Ascending aorta (tissue), 2 donors: ENCODE measurements around the gene TENT5C. TPM values are rescaled to one million over a fixed set of nuclear protein-coding genes. Genes with fewer than 3 reads are reported as not detected.

Source experiments
- DNase-seq, 2 donors: peaks; one replicate each; pipeline ENCODE4 v3.0.0-alpha.2; 2019; ENCODE audit warnings: low spot score in 2 of 2
- H3K27ac ChIP-seq, 2 donors: fragments of 200-600 bp; sonication (generic); one replicate each; pipeline ENCODE4 v1.5.1; 2016 to 2017; ENCODE audit warnings: mild to moderate bottlenecking in 1 of 2
- H3K27me3 ChIP-seq: fragments of 200-600 bp; sonication (generic); one replicate; pipeline ENCODE4 v1.5.1; 2017
- H3K36me3 ChIP-seq, 2 donors: fragments of 200-600 bp; sonication (generic); one replicate each; pipeline ENCODE4 v1.5.1; 2016
- H3K4me1 ChIP-seq, 2 donors: fragments of 200-600 bp; sonication (generic); one replicate each; pipeline ENCODE4 v1.5.1; 2016 to 2017; ENCODE audit warnings: mild to moderate bottlenecking in 1 of 2
- H3K4me3 ChIP-seq, 2 donors: fragments of 200-600 bp; sonication (generic); one replicate each; pipeline ENCODE4 v1.5.1; 2016 to 2017; ENCODE audit warnings: mild to moderate bottlenecking in 1 of 2
- H3K9me3 ChIP-seq, 2 donors: fragments of 200-600 bp; sonication (generic); one replicate each; pipeline ENCODE4 v1.5.1; 2016
- CTCF ChIP-seq, 3 experiments: fragments of 200-600 bp in 2 of 3; fragments of 450-650 bp in 1 of 3; sonication (generic) in 2 of 3; IDR thresholded peaks; one replicate each; pipeline ENCODE4 v1.5.1; 2016 to 2019; ENCODE audit warnings: antibody characterized with exemption in 3 of 3, mild to moderate bottlenecking in 1 of 3, moderate library complexity in 1 of 3
- intact Hi-C: fragments of 100-400 bp; cut with DNase I; formaldehyde crosslinking; loops from one replicate; pipeline ENCODE4 v1.15.1; 2023
- total RNA-seq: library from RNA; depleted of rRNA; stranded (reverse); fragments of >200 nt; gene quantifications from one replicate; pipeline ENCODE4 v1.1.0, GENCODE V29; 2016

TENT5C gene
- total RNA-seq, 1 donor from 2014 or later, result 0.32 TPM

- no peak overlapping the region for H3K27ac ChIP-seq
- intact Hi-C loops, result no loop called here
- no peaks in the 10 kb centered on the region for H3K36me3 ChIP-seq
- H3K27me3 ChIP-seq, result no peaks in the 10 kb centered on the region
- DNase-seq, result peak in 1 of 2 donors; percentile 41
- peaks cover 8 to 10% of the 10 kb centered on the region in 2 donors for H3K4me1 ChIP-seq
- no peak for TF ChIP-seq CTCF (IDR thresholded peaks at IDR 0.05)
- H3K9me3 ChIP-seq, result no peaks in the 10 kb centered on the region
- no peak overlapping the region for H3K4me3 ChIP-seq
These were observed 26.5 kb upstream of the TENT5C start for GRCh38 chr1:117579221-117579906.

GRCh38 chr1:117580436-117580835 is 25.4 kb upstream of the TENT5C start:
- H3K4me3 ChIP-seq, result no peak overlapping the region
- no peak overlapping the region for H3K27ac ChIP-seq
- H3K27me3 ChIP-seq, result no peaks in the 10 kb centered on the region
- intact Hi-C loops, result no loop called here
- no peaks in the 10 kb centered on the region for H3K9me3 ChIP-seq
- TF ChIP-seq CTCF (IDR thresholded peaks at IDR 0.05), result no peak
- DNase-seq, result peak in 1 of 2 donors; percentile 50
- peaks cover 8 to 10% of the 10 kb centered on the region in 2 donors for H3K4me1 ChIP-seq
- no peaks in the 10 kb centered on the region for H3K36me3 ChIP-seq

- H3K36me3 ChIP-seq, result no peaks in the 10 kb centered on the region
- no peak for TF ChIP-seq CTCF (IDR thresholded peaks at IDR 0.05)
- H3K27me3 ChIP-seq, result no peaks in the 10 kb centered on the region
These were observed 25.0 kb upstream of the TENT5C start for GRCh38 chr1:117580882-117581281.

GRCh38 chr1:117581391-117581943 is 24.4 kb upstream of the TENT5C start:
- peaks cover 8 to 10% of the 10 kb centered on the region in 2 donors for H3K4me1 ChIP-seq
- no peak for TF ChIP-seq CTCF (IDR thresholded peaks at IDR 0.05)
- no peak overlapping the region for H3K27ac ChIP-seq
- H3K4me3 ChIP-seq, result no peak overlapping the region
- H3K9me3 ChIP-seq, result no peaks in the 10 kb centered on the region
- intact Hi-C loops, result no loop called here
- H3K36me3 ChIP-seq, result no peaks in the 10 kb centered on the region
- H3K27me3 ChIP-seq, result no peaks in the 10 kb centered on the region
- DNase-seq, result peak in 1 of 2 donors; percentile 50

More at GRCh38 chr1:117580882-117581281, 25.0 kb upstream of the TENT5C start:
- Histone ChIP-seq H3K4me3 (no peak overlapping the region), H3K4me1 (peaks cover 8 to 10% of the 10 kb centered on the region in 2 donors), H3K27ac (no peak overlapping the region), H3K9me3 (no peaks in the 10 kb centered on the region)
- DNase-seq, result no peak
- intact Hi-C loops, result no loop called here

GRCh38 chr1:117582451-117582850 is 23.4 kb upstream of the TENT5C start:
- no peak for TF ChIP-seq CTCF (IDR thresholded peaks at IDR 0.05)
- H3K27me3 ChIP-seq, result no peaks in the 10 kb centered on the region
- no peaks in the 10 kb centered on the region for H3K9me3 ChIP-seq
- no peaks in the 10 kb centered on the region for H3K36me3 ChIP-seq
- peaks cover 8 to 13% of the 10 kb centered on the region in 2 donors for H3K4me1 ChIP-seq
- no peak overlapping the region for H3K4me3 ChIP-seq
- peak overlapping the region; percentile 65 to 66 for H3K27ac ChIP-seq
- intact Hi-C loops, result no loop called here
- DNase-seq, result no peak
